NCI-H2171 treated with DMSO at 0.1 percent for 48 hours (cell line): ENCODE data around the gene TMEM108.

ENCODE experiments used
- DNase-seq: peaks from one replicate; lab custom pipeline; 2025; lab: John Stamatoyannopoulos, UW

Gene TMEM108

DNA sequence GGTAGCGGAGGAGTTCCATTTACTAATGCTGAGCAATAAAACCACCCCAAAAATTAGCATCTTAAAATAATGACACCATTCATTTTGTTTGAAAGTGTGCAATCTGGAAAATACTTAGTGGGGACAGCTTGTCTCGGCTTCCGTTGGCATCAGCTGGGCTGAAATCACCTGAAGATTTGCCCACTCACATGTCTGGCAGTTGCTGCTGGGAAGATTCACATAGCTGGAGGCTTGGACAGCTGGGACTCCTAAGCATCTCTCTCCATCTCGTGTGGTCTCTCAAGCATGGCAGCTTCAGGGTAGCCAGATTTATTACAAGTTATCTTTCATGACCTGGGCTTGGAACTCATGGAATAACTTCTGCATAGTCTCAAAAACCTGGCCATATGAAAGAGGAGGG is 323.2 kb downstream of the TMEM108 start:
- DNase-seq: no peak

DNA sequence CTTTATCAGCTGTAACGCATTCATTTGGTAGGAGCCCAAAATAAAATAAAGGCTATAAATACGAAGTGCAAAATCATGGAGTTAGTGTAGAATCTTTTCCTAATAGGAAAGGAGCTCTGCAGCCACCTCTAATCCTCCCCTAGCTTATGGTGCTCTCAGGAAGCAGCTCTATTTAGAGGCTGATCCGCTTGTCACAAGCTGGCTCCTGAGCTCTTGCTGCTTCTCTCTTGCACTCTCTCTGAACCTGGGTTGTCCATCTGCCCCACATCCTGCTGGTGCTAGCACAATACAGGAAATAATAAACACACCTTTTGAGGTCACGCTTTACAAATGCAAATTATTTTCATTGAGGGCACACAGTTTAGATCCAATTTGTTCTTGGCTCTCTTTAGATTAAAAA is 324.3 kb downstream of the TMEM108 start:
- DNase-seq: no peak

DNA sequence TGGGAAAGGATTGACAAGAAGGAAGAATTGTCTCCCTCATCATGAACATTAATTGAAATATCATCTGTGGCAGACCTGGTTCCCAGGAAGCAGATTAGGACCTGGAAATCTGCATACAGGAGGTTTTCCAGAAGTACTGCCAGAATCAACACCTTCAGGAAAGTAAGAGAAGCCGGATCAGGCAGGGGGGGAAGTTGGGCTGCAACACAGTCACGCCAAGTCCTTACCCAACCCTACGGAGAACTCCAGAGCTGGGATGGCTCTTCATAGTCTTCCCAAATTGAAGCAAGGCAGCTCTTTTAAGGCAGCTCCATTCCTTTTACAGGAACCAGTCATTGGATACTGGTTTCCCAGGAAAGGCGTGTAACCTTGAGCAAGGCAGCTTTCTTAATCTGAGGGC is 326.5 kb downstream of the TMEM108 start:
- DNase-seq: no peak

DNA sequence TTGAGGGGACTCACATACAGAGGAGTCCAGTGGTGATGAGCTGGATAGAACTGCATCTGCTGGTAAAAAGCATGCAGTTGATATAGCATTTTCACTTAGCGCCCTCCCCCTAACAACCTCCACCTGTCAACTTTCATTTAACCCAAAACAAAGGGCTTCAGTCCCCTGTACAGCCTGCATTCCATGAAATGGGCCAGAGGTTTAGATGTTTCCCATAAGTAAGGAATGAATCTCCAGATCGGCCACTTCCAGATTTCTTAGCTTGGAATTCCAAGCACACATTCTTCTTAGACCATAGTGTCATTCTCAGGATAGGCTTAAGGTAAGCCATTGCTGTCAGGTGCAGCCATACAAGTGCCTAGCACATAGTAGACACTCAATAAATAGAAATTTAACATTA is 328.7 kb downstream of the TMEM108 start:
- no peak for DNase-seq

DNA sequence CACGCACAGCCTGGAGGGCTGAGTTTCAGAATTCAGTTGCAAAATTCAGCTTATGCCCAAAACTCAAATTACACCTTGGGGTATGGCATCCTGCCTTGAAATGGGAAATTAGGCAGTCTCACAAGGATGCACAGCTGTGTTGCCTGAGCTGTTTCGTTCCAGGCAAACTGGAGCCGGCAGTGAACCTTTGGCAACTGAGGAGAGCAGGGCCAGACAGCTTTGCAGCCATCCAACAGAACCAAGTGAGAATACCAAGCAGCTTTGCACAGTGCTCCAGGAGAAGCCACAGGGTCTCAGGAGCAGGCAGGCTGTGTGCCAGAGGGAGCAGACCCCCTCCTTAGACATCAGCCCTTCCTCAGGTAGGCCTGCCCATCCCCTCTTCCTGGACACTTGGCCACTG is 329.2 kb downstream of the TMEM108 start:
- no peak for DNase-seq

DNA sequence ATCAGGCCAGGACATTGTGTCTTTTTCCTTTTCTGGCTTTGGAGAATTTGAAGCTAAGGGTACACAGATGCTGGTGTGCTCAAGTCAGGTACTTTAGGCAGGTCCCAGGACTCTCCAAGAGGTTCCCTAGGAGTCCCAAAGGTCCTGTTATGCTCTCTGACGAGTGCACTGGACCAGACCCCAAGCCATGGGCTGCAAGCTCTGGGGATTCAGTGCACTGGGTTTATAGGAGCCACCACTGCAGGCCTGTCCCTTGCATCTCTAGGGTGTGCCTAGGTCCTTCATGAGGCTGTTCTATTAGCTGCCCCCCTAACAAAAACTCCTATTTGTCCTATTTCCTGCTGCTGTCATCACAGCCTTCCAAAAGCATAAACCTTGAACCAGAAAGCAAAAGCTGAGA is 329.8 kb downstream of the TMEM108 start:
- DNase-seq: no peak

DNA sequence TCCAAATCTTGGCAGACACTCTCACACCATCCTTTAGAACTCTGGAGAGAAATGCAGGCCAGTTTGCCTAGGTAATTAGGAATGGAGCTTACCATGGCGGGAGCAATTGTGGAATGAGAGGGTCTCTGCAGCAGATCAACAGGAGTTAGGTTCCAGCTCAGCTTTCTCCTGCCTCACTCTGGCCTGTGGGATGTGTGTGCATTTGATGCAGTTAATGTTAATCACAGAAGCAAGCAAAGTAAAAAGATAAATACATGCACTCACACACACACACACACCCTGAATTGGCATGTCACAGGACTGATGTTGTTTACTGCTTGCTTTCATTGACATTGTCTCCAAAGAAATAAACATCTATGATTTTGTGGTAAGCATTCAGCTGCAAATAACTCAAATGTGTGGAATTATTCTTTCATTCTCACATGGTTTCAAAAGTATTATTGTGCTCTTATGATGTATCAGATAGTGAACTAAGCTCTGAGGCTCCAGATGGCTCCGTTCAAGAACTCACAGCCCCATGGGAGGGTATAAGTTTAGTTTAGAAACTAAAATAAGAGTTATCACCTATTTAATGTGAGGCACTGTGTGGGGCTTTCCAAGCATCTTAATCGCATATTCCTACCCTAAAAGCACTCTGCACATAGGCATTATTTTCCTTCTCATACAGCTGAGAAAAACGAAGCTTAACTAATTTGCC is 330.3 kb downstream of the TMEM108 start:
- DNase-seq: no peak

DNA sequence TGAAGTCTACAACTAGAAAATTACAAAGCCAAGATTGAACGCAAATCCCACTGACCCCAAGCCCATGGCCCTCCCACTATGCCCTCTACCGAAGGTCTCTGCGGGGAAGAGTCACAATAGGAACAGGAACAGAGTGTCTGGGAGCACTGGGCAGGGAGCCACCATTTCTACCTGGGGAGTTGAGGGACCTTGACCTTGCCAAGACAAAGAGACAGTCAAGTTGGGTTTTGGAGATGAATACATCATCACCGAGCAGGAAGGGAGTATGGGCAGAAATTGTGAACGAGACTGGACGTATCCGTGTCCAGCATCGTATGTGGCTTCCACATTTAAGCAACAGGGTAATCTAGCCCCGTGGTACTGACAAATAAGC is 330.9 kb downstream of the TMEM108 start:
- no peak for DNase-seq

DNA sequence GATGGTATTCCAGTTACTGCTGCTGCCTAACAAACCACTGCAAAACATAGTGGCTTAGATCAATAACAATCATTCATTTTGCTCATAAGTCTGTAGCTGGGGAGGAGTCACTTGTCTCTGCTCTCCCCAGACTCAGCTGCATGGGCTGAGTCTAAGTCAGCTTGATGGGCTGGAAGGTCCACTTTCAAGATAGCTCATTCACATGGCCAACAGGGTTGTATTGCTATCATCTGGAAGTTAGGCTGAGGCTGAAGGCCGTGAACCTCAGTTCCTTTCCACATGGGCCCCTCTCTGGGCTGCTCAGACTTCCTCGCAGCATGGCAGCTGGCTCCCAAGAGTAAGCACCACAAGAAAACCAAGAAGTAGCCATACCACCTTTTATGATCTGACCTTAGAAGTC is 333.0 kb downstream of the TMEM108 start:
- no peak for DNase-seq

DNA sequence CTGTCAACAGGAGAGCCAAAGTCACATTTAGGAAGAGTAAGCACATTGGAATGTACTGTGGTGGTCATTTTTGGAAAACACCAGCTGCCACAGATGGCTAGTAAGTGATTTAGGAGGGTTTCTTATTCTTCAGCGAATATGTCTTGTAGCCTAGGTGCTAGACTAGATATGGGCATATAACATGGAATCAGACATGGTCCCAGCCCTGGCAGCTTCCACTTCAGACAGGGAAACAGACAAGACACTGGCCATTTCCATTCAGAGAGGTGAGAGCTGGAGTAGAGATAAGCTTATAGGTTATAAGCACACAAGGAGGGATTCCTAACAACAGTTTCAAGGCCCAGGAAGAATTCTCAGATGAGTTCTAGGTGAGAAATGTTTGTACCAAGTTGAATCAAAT is 333.5 kb downstream of the TMEM108 start:
- DNase-seq: no peak

DNA sequence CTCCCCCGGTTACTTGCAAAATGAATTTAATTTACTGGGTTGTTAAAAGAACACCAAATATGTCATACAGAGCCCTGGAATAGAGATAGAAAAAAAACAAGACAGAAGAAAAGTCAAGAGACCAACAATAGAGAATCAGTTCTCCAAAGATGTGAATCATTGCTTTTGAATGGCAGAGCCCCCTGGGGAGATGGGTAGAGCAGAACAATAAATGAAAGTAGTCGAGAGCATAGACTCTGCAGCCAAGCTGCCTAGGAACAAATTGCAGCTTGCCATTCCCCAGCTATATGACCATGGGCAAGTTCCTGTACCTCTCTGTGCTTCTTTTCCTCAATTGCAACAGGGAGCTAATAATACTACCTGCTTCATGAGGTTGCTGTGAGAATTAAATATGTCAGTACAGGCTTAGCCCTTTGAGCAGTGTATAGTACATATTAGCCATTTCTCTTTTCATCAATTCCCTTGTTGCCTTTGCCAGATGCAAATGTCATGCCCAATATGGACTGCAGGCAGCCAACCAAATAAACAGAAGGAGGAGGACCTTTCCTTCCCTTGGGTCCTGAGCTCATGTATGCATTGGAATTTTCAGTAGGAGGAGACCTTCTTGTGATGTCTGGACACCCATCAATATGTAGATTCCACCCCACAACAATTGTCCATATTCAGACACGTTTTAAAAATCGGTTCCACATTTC is 336.7 kb downstream of the TMEM108 start:
- no peak for DNase-seq

DNA sequence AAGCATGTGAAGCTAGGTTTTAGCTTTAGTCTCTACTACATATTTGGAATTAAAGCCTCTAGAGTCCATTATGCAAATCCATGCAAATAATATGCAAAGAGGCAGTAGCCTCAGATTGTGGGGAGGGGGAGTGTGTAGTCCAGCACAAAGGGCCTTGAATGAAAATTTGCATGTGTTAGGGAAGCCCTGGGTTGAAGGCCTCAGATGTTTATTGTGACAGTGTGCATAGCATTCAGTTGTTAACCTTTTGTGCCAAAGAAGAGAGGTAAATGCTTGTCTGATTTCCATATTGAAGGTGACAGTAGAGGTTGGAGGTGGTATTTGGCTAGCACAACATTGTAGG is 337.2 kb downstream of the TMEM108 start:
- DNase-seq: no peak

DNA sequence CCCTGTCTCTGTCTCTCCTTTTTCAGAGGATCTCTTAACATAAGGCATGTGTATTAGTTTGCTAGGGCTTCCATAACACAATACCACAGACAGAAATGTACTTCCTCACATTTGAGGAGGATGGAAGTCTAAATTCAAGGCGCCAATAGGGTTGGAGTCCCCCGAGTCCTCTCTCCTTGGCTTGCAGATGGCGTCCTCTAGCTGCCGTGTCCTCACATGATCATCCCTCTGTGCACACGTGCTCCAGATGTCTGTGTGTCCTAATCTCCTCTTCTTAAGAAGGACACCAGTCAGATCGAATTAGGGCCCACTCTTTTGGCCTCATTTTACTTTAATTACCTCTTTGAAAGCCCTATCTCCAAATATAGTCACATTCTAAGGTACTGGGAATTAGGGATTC is 338.6 kb downstream of the TMEM108 start:
- DNase-seq: no peak

DNA sequence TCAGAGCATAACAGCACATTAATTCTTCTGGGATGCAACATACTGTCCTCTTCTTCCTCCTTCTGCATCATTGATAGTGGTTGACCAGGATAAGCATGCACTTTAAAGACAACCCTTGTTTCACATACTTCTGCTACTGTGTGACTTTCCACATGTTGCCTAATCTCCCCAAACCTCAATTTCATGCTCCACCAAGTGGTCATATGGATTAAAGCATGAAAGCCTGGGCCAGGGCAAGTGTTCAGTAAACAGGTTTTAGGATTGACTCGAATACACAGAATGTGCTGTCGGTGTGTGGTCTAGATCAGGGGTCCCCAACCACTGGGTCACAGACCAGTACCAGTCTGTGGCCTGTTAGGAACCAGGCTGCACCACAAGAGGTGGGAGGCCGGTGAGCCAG is 339.2 kb downstream of the TMEM108 start:
- DNase-seq: peak; percentile 16

DNA sequence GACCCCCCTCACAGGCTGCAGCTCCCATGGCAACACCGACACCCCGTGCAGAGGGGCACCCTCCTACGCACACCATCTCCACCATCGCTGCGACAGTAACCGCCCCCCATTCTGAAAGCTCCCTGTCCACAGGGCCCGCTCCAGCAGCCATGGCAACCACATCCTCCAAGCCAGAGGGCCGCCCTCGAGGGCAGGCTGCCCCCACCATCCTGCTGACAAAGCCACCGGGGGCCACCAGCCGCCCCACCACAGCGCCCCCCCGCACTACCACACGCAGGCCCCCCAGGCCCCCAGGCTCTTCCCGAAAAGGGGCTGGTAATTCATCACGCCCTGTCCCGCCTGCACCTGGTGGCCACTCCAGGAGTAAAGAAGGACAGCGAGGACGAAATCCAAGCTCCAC is 341.7 kb downstream of the TMEM108 start:
- no peak for DNase-seq

DNA sequence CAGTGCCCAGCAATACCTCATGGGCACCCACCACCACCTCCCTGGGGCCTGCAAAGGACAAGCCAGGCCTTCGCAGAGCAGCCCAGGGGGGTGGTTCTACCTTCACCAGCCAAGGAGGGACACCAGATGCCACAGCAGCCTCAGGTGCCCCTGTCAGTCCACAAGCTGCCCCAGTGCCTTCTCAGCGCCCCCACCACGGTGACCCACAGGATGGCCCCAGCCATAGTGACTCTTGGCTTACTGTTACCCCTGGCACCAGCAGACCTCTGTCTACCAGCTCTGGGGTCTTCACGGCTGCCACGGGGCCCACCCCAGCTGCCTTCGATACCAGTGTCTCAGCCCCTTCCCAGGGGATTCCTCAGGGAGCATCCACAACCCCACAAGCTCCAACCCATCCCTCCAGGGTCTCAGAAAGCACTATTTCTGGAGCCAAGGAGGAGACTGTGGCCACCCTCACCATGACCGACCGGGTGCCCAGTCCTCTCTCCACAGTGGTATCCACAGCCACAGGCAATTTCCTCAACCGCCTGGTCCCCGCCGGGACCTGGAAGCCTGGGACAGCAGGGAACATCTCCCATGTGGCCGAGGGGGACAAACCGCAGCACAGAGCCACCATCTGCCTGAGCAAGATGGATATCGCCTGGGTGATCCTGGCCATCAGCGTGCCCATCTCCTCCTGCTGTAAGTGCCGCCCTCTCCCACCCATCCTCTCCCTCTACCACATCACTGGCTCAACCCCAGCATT is 342.5 kb downstream of the TMEM108 start:
- no peak for DNase-seq

DNA sequence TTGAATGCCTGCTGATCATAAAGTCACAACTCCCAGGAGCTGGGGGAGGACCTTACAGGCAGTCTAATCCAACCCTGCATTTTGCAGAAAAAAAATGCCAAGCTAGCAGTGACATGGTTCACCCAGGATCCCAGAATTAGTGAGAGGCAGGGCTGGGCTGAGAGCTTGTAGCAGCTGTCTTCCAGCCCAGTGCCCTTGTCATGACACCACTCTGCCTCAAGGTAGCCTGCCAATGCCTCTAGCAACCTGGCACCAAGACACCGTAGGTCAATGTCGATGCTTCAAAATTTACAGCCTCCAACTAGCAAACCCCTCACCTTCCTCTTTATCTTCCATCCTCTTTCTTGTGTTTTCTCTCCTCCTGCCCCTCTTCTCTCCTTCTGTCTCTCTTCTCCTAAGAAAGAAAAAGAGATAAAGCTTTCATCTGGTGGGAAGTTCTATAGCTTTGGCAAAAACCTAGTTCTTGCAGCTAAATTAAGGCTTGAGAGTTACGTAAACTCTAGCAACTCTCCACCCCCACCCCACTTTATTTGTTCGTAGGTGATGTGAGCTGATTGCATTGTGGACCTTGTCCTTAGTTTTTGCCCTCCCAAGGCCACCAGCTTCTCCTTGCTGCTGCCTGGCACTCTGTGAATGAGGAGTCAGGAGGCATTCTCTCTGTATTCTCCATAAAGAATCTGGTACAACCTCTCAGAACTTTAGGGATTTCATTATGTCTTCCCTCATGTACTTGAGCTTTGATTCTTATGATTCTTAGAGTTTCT is 343.3 kb downstream of the TMEM108 start:
- DNase-seq: no peak

DNA sequence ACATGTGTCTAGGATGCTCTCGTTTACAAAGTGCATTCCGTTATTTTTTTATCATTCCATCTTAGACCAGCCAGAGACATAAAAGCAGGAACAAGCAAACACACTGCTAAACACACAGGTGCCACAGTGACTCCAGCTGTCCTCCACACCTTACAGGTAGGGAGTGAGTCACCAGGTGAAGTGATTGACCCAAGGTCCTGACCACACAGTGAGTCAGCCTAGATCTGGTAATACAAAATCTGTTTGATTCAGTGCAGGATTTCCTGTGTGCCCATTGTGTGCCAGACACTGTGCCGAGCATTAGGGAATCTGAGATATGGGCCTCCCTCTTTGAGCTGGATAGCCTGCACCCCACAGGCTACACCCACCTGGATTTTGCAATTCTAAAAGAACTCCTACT is 345.0 kb downstream of the TMEM108 start:
- no peak for DNase-seq

DNA sequence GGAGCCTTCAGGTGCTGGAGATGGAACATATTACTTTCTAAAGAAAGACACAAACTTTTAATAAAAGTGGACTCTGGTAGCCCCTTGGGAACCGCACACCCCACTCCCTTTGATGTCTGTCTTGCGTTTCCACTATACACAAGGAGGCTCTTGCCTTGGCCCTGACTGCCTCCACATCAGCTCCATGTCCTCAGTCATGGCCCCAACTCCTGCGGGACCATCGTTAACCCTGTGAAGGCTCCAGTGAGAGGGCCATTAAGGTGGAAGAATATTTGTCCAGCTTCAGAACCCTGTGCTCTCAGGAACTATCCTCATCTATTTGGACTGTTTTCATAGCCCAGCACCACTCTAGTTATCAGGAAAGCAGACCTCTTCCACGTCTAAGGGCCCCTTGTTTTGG is 345.6 kb downstream of the TMEM108 start:
- no peak for DNase-seq

DNA sequence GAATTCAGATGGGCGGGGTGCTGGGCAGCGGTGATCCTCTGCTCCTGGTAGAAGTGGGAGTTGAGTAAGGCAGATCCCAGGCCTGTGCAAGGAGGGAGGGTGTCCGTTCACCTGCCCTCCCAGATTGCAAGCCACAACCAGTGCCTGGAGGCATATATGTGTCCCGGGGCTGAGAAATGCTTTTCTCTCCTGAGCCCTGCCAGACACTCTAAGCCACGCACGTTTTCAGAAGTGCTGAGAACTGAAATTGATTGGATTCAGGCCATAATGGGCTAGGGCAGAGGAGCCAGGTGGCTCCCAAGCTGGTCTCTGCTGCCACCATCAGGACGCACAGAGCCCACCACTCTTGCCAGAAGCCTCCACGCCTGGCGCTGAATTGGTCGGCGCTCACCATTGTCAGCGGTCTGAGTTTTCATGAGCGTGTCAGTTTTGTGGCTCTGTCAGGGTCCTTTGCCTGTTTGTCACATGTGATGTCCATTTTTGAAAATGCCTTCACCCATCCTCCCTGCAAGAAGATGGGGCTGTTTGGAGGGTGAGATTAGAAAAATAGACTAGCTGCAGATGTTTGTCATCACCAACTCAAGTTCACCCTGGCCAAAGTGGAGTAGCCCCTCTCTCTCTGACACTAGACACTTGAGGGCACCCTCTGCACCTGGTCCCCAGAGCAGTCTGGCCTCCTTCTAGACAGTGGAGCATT is 346.3 kb downstream of the TMEM108 start:
- peak; percentile 70 for DNase-seq

DNA sequence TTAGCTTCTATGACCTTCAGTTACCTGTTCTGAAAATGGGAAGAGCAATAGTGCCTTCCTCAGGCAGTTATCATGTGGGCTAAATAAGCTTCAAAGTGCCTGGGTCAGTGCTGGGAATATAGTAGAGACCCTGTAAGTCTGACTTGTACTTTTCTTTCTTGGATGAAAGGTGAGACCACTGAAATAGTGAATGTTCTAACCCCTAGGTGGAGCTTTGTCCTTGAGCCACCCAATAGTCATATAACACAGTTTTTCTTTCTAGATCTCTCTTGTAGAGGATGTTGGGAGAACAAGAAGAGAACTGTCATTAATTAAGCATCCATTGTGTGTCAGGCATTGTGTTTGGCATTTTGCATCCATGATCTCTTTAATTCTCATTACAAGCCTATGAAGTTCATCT is 348.7 kb downstream of the TMEM108 start:
- no peak for DNase-seq

DNA sequence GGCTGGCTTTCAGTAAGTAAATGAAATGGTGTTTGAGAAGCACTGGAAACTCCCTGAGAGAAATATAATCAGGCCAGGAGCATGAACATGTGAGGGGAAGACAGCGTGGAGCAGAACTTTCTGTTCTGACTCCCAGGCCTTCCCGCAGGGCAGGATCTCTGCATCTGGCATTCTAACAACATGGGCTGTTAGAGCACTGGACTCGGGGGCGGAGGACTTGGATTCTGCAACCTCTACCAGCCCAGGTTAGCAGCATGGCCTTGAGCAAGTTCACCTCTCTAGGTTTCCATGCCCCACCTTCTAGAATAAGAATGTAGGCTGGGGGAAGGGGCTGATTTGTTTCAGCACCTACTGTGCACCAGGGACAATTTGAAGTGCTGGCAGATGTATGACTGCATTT is 349.1 kb downstream of the TMEM108 start:
- DNase-seq: no peak
